NCI-H1092 (cell line): Measurements from ENCODE around the gene RNU6-9.

ENCODE experiments used
- DNase-seq: peaks from one replicate; lab custom pipeline; 2025; lab: John Stamatoyannopoulos, UW

RNU6-9 gene

DNA sequence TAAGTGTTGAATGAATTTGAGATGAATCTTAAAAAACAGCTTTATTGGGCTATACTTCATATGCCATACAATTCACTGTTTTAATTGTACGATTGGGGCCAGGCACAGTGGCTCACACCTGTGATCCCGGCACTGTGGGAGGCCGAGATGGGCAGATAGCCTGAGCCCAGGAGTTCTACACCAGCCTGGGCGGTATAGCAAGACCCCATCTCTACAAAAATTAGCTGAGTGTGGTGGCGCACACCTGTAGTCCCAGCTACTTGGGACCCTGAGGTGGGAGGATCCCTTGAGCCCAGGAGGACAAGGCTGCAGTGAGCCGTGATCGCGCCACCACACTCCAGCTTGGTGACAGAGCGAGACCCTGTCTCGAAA, 42.9 kb downstream of the RNU6-9 start:
- no peak for DNase-seq

DNA sequence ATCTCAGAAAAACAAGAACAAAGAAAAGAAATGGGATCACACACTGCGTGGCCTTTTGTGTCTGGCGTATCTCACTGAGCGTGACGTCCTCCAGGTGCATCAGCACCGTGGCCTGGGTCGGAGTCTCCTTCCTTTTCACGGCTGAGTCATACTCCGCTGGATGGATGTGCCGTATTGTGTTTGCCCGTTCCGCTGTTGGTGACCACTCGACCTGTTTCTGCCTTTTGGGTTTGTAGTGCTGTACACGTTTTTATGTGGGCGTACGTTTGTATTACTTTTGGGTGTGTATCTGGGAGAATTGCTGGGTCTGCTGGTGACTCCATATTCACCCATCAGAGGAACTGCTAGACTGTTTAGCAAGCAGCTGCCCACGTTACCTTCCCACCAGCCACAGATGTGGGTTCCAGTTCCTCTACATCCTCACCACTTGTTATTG, 44.0 kb downstream of the RNU6-9 start:
- DNase-seq = no peak

DNA sequence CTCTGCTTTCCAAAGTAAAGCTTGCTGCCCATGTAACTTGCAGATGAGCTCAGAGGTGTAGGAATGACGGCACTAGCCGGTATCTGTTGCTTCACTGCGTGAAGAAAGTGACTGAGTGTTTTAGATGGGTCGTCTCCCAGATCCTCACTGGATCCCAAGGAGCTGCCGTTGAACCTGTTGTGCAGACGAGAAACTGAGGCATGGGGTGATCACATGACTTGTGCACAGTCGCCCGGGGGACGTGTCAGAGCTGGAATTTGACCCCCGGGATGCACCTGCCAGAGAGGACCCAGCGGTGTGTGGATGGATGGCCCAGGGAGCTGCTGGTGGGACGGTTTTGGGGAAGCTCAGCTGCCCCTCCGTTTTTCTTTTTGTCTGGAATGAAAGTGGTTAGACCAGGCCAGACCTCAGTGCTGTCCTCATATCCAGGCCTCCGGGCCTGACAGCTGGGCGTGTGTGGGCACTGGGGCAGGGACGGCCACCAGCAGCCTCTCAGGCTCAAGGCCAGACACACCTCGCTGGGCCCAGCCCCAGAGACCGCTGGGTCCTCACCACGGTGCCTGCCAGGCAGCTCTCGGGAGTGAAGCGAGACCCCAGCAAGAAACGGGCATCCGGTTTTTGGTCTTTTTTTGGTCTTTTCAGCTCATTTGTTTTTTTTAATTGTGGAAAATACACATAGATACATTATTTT, 45.1 kb downstream of the RNU6-9 start:
- DNase-seq = no peak

DNA sequence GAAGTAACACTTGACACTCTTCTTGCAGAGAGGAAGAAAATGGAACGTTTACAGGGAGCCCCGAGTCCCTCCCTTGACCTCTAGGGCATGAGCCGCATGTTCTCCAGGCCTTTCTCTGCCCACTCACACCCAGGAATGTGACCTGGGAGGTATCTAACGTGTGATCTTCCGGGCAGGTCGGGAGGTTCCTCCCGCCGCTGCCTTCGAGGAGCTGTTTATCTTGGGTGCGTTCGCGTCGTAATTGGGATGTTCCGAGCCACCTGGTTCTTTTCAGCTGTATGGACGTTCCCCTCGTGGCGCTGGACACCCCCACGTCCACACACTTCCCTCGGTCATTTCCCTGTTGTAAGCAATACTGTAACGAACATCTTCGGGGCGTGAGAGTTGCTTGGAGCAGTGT, 46.2 kb downstream of the RNU6-9 start:
- no peak for DNase-seq

DNA sequence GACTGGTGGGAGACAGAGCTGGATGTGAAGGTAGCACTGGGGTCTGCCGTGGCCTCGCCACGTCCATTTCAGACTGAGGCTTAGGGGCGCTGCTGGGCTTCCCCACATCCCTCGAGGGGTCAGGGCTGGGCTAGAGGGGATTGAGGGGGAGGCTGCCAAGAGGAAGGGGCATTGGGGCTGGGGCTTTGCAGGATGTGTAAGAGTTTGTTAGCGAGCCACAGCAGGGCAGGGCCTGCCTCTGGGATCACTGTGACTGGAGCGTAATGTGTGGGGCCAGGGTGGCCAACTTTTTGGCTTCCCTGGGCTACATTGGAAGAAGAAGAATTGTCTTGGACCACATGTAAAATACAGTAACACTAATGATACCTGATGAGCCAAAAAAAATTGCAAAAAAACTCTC, 46.6 kb downstream of the RNU6-9 start:
- DNase-seq = no peak

DNA sequence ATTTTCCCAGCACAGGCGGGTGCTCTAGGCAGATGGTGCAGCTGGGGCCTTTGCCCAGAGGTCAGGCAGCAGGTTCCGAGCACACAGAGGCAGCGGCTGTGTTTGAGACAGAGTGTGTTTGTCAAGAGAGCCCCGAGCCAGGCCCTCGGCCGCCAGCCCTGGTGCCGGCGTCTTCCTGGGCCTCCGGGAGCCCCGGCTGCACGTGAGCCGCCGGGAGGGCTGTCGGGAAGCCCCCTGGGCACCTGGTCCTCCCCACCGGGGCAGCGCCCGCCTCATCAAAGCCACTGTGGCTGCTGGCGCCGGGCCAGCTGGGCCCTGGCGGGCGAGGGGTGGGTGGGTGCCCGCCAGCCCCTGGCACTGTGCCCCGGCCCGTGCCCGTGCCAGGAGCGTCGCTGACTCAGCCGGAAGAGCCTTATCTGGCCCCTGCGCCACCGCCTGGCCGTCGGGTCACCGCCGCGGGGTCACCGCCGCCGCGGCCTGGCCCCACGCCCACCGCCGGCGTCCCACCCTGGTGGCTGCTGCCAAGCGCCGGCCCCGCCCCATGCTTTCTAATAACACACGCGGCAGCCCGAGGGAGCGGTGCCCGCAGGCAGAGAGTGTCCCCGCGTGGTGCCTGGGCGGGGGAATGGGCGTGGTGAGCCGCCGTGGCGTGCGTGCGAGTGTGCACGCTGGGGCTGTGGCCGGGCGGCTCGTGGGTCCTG, 47.5 kb downstream of the RNU6-9 start:
- peak; percentile 86 for DNase-seq

DNA sequence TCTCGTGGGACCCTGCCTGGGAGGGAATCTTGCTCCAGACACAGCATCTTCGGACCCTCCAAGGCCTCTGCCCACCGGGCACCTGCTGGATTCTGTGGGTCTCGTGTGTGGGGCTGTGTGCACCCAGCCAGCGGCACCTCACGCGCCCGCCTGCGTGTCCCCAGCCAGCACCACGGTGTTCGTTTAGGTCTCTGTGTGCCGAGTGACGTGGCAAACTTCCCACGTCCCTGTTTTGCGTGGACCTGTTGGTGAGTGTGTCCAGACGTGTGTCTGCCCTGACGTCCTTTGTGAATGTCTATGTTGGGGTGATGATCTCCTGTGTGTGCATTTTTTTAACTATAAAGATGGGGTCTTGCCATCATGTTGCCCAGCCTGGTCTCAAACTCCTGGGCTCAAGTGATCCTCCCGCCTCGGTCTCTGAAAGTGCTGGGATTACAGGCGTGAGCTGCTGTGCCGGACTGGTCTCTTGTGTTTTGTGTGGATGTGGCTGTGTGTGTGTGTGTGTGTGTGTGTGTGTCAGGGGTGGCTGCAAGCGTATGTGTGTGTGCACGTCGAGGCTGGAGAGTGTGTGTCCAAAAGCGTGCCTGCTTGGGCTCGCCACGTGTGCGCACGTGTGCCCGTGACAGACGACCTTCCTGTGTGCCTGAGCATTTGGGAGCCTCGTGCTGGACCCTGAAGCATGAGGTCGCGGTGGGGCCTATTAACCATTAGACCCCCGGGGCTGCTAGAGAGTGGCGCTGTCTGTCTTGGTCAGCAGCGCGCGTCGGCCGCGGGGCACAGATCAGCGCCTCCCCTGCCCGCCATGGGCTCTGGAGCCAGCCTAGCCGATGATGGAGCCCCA, 48.2 kb downstream of the RNU6-9 start:
- DNase-seq = no peak

DNA sequence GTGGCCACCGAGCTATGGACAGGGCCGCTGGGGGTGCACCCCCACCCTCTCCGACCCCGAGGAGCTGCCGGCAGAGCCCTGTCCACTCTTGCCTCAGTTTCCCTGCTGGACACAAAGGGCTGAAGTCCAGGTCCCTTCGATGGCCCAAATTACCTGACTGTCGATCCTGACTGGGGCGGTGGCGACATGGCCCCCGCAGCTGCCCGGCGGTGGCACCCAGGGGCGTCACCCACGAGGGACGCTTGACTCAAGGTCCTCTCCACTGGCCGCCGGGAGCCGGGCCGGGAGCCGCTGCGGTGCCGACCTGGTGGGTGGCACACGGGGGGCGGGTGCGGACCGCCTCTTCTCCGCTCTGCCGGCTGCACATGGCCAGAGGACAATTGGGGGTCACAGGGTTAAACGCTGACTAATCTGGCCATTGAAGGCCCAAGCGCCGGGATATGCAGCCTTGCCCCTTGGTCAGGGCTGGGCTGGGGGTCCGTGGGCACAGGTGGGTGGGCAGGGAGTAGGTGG, 48.9 kb downstream of the RNU6-9 start:
- DNase-seq = no peak
